Keratinocyte (primary cell): ENCODE data around the gene TIE1. TPM values are rescaled to one million over a fixed set of nuclear protein-coding genes. Genes with fewer than 3 reads are reported as not detected.

Experiments
- DNase-seq: peaks from one replicate; pipeline ENCODE4 v3.0.0-alpha.2; 2011; ENCODE audit warnings: low read depth, missing footprints, low spot score
- FAIRE-seq: peaks from 2 replicates; lab custom pipeline; 2011; peaks lifted over from hg19 to GRCh38; lab: Jason Lieb, UNC
- H2AFZ ChIP-seq: 2 replicates; pipeline ENCODE4 v1.6.0; 2012; ENCODE audit warnings: low read length, control low read depth, inconsistent platforms; ENCODE audit not compliant: control insufficient read depth
- H3K27ac ChIP-seq: 2 replicates; pipeline ENCODE4 v1.5.1; 2011; ENCODE audit warnings: low read length; ENCODE audit not compliant: control insufficient read depth, insufficient read depth
- H3K27me3 ChIP-seq: 3 replicates; pipeline ENCODE4 v1.6.0; 2011; ENCODE audit warnings: low read length; ENCODE audit not compliant: control insufficient read depth, insufficient read depth; ENCODE audit errors: extremely low read depth
- H3K36me3 ChIP-seq, 2 experiments: 2 replicates in 1 of 2; 3 replicates in 1 of 2; pipeline ENCODE4 v1.5.1; 2011; ENCODE audit warnings: low read length in 2 of 2, mild to moderate bottlenecking in 1 of 2; ENCODE audit not compliant: control insufficient read depth in 2 of 2, insufficient read depth in 2 of 2; ENCODE audit errors: extremely low read depth in 1 of 2
- H3K4me1 ChIP-seq: 3 replicates; pipeline ENCODE4 v1.5.1; 2011; ENCODE audit warnings: low read length; ENCODE audit not compliant: control insufficient read depth, insufficient read depth; ENCODE audit errors: extremely low read depth
- H3K4me2 ChIP-seq: 3 replicates; pipeline ENCODE4 v1.6.0; 2011; ENCODE audit warnings: low read depth, low read length; ENCODE audit not compliant: control insufficient read depth, insufficient read depth; ENCODE audit errors: extremely low read depth
- H3K4me3 ChIP-seq, 3 experiments: fragments of 200-600 bp in 1 of 3; sonication (generic) in 1 of 3; 2 replicates in 2 of 3; 3 replicates in 1 of 3; pipeline ENCODE4 v1.5.1; 2011 to 2016; ENCODE audit warnings: low read length in 3 of 3, mild to moderate bottlenecking in 3 of 3, control low read depth in 2 of 3, inconsistent platforms in 1 of 3, low read depth in 1 of 3, mixed read lengths in 1 of 3, mixed run types in 1 of 3, moderate library complexity in 1 of 3; ENCODE audit not compliant: control insufficient read depth in 2 of 3, insufficient read depth in 2 of 3; ENCODE audit errors: extremely low read depth in 1 of 3
- H3K79me2 ChIP-seq: 2 replicates; pipeline ENCODE4 v1.6.0; 2012; ENCODE audit warnings: low read length; ENCODE audit not compliant: control insufficient read depth, insufficient read depth
- H3K9ac ChIP-seq: 3 replicates; pipeline ENCODE4 v1.6.0; 2011; ENCODE audit warnings: low read length; ENCODE audit not compliant: control insufficient read depth, insufficient read depth; ENCODE audit errors: extremely low read depth
- H3K9me1 ChIP-seq: 3 replicates; pipeline ENCODE4 v1.6.0; 2011; ENCODE audit warnings: low read length; ENCODE audit not compliant: control insufficient read depth, insufficient read depth; ENCODE audit errors: extremely low read depth
- H3K9me3 ChIP-seq: 2 replicates; pipeline ENCODE4 v1.5.1; 2012; ENCODE audit warnings: low read depth, low read length; ENCODE audit not compliant: control insufficient read depth
- H4K20me1 ChIP-seq: 3 replicates; pipeline ENCODE4 v1.6.0; 2011; ENCODE audit warnings: low read length; ENCODE audit not compliant: control insufficient read depth, insufficient read depth; ENCODE audit errors: extremely low read depth
- EZH2 ChIP-seq: IDR thresholded peaks from one replicate; pipeline ENCODE4 v1.6.1; 2012; ENCODE audit warnings: inconsistent platforms, mild to moderate bottlenecking, low read length, moderate library complexity
- dilution Hi-C: fragments of 300-500 bp; cut with MboI; formaldehyde crosslinking; loops from one replicate; pipeline ENCODE4 v1.7.0; 2020; ENCODE audit warnings: low sequenced_read_pairs; ENCODE audit not compliant: extremely low pct_ligation_motif_present
- polyA plus RNA-seq, 5 experiments: library from polyadenylated mRNA; depleted of rRNA in 3 of 5; stranded (reverse) in 3 of 5; stranded (forward) in 1 of 5; unstranded in 1 of 5; fragments of >200 nt; gene quantifications; 1 replicate in 1 of 5; 2 replicates in 3 of 5; 3 replicates in 1 of 5; pipeline versions ENCODE4 v1.2.1 to v1.2.3, GENCODE V29; 2011 to 2012; ENCODE audit warnings: missing spikeins in 2 of 5, low read depth in 1 of 5, low replicate concordance in 1 of 5
- TF ChIP-seq, protein P1 (sequence below), 3 experiments: IDR thresholded peaks in 1 of 3; conservative IDR thresholded peaks in 1 of 3; optimal IDR thresholded peaks in 1 of 3; 2 replicates in 2 of 3; 3 replicates in 1 of 3; pipeline versions ENCODE3 to v1.5.1; 2011; ENCODE audit warnings: low read length in 3 of 3, mild to moderate bottlenecking in 3 of 3, moderate library complexity in 2 of 3, control low read depth in 1 of 3, inconsistent platforms in 1 of 3; ENCODE audit not compliant: insufficient read depth in 2 of 3; ENCODE audit errors: extremely low read depth in 1 of 3

Gene TIE1
- polyA plus RNA-seq, 1 donor (not counting 4 experiments of a cell fraction or from before 2014, with no cell fraction given): not detected

DNA sequence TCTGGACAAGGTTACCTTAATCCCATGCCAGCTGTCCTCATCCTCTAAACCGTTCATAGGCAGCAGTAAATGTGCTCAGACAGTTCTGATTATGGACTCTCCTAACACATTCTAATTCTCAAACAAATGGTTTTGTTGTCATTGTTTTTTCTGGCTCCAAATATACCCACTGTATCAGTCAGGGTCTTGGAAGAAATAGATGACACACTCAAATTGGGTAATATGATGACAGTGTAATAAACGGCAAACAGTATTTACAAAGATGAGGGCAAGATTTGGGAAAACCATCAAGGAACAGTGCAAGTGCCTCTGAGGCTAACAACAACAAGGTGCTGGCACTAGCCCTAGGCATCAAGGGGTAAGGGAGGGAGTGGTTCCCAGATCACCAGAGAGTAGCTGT is 53.7 kb downstream of the TIE1 start:
- TF ChIP-seq EZH2: no peak
- TF ChIP-seq, protein P1, sequence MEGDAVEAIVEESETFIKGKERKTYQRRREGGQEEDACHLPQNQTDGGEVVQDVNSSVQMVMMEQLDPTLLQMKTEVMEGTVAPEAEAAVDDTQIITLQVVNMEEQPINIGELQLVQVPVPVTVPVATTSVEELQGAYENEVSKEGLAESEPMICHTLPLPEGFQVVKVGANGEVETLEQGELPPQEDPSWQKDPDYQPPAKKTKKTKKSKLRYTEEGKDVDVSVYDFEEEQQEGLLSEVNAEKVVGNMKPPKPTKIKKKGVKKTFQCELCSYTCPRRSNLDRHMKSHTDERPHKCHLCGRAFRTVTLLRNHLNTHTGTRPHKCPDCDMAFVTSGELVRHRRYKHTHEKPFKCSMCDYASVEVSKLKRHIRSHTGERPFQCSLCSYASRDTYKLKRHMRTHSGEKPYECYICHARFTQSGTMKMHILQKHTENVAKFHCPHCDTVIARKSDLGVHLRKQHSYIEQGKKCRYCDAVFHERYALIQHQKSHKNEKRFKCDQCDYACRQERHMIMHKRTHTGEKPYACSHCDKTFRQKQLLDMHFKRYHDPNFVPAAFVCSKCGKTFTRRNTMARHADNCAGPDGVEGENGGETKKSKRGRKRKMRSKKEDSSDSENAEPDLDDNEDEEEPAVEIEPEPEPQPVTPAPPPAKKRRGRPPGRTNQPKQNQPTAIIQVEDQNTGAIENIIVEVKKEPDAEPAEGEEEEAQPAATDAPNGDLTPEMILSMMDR (optimal IDR thresholded peaks at IDR 0.05 in 1 of 3, IDR thresholded peaks at IDR 0.05 in 1 of 3, conservative IDR thresholded peaks at IDR 0.05 in 1 of 3; ENCODE audit: extremely low read depth in 1 of 3, insufficient read depth in 2 of 3, low read length in 3 of 3): no peak
- H3K79me2 ChIP-seq: peaks cover 9% of the 10 kb centered on the region
- no peaks in the 10 kb centered on the region for H3K9me3 ChIP-seq
- H3K36me3 ChIP-seq: no peaks in the 10 kb centered on the region
- no peaks in the 10 kb centered on the region for H3K9me1 ChIP-seq
- no peak overlapping the region for H2AFZ ChIP-seq
- no peak overlapping the region for H3K4me2 ChIP-seq
- H4K20me1 ChIP-seq: no peaks in the 10 kb centered on the region
- dilution Hi-C loops: no loop called here
- H3K9ac ChIP-seq: no peak overlapping the region
- no peaks in the 10 kb centered on the region for H3K27me3 ChIP-seq
- H3K27ac ChIP-seq: no peak overlapping the region
- peaks cover 9% of the 10 kb centered on the region for H3K4me1 ChIP-seq
- no peak overlapping the region for H3K4me3 ChIP-seq
- FAIRE-seq: no peak
- no peak for DNase-seq

DNA sequence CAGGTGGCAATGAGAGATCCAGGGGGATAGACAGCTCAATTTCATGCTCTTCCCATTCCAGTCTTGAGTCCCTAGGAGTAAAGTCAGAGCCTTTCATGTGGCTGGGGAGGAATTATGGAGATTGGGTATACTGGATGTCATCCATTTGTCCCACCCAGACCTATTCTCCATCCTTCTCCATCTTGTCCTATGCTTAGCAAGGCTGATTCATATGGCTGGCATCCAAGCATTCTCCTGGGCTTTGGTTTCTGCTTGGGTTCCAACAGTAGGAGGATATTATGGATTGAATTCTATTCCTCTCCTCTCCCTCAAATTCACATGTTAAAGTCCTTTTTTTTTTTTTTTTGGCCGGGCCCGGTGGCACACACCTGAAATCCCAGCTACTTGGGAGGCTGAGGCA is 54.2 kb downstream of the TIE1 start:
- H3K9ac ChIP-seq: no peak overlapping the region
- TF ChIP-seq EZH2: no peak
- H3K4me1 ChIP-seq: peaks cover 7% of the 10 kb centered on the region
- H3K9me3 ChIP-seq: no peaks in the 10 kb centered on the region
- H3K4me3 ChIP-seq: no peak overlapping the region
- no peak for DNase-seq
- H3K4me2 ChIP-seq: no peak overlapping the region
- no peaks in the 10 kb centered on the region for H4K20me1 ChIP-seq
- peaks cover 13% of the 10 kb centered on the region for H3K79me2 ChIP-seq
- H3K36me3 ChIP-seq: no peaks in the 10 kb centered on the region
- no peak overlapping the region for H2AFZ ChIP-seq
- no peaks in the 10 kb centered on the region for H3K9me1 ChIP-seq
- no peak for FAIRE-seq
- no peaks in the 10 kb centered on the region for H3K27me3 ChIP-seq
- H3K27ac ChIP-seq: no peak overlapping the region
- dilution Hi-C loops: no loop called here

DNA sequence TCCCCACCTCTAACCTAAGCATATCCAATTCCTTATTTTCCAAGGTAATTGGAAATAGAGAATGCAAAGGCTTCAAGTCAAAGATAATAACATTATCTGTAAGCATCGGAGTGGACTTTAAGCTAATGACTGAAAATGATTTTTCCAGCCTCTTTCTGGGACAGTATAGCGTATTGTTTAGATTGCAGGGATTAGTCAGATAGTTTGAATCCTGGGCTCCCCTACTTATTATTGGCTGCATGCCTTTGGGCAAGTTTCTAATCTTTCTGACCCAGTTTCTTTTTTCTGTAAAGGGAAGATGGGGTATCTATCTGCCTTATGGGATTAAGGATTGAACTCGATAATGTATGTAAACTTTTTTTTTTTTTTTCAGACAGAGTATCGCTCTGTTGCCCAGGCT is 56.5 kb downstream of the TIE1 start:
- dilution Hi-C loops: no loop called here
- Histone ChIP-seq H3K4me3 (no peak overlapping the region), H3K9me1 (no peaks in the 10 kb centered on the region), H3K4me2 (no peak overlapping the region), H3K27me3 (no peaks in the 10 kb centered on the region), H3K9ac (no peak overlapping the region), H4K20me1 (no peaks in the 10 kb centered on the region), H3K79me2 (peaks cover 36% of the 10 kb centered on the region), H3K36me3 (peaks cover 3 to 16% of the 10 kb centered on the region in 2 experiments), H2AFZ (no peak overlapping the region), H3K4me1 (peaks cover 26% of the 10 kb centered on the region), H3K9me3 (no peaks in the 10 kb centered on the region), H3K27ac (no peak overlapping the region)
- DNase-seq (no peak), FAIRE-seq (no peak)
- TF ChIP-seq, protein P1 (optimal IDR thresholded peaks at IDR 0.05 in 1 of 3, IDR thresholded peaks at IDR 0.05 in 1 of 3, conservative IDR thresholded peaks at IDR 0.05 in 1 of 3; ENCODE audit: extremely low read depth in 1 of 3, insufficient read depth in 2 of 3, low read length in 3 of 3): no peak
- no peak for TF ChIP-seq EZH2
